Right atrium auricular region (tissue), 2 donors: ENCODE measurements around the gene MAPKAPK2. TPM values are rescaled to one million over a fixed set of nuclear protein-coding genes. Genes with fewer than 3 reads are reported as not detected.

Source experiments
- DNase-seq: peaks from one replicate; pipeline ENCODE4 v3.0.0-alpha.2; 2019; ENCODE audit warnings: low spot score
- H3K27ac ChIP-seq, 2 donors: fragments of 200-600 bp; sonication (generic); 1 replicate in 1 of 2; 2 replicates in 1 of 2; pipeline ENCODE4 v1.5.1; 2016 to 2019
- H3K27me3 ChIP-seq, 2 donors: fragments of 200-600 bp; sonication (generic); one replicate each; pipeline versions ENCODE4 v1.5.1 to v1.6.0; 2017 to 2019
- H3K36me3 ChIP-seq: fragments of 200-600 bp; sonication (generic); one replicate; pipeline ENCODE4 v1.5.1; 2016
- H3K4me1 ChIP-seq, 2 donors: fragments of 200-600 bp; sonication (generic); one replicate each; pipeline versions ENCODE4 v1.5.1 to v1.6.0; 2017 to 2019
- H3K4me3 ChIP-seq, 2 donors: fragments of 200-600 bp; sonication (generic); 1 replicate in 1 of 2; 2 replicates in 1 of 2; pipeline ENCODE4 v1.5.1; 2017 to 2019; ENCODE audit warnings: mild to moderate bottlenecking in 1 of 2, moderate library complexity in 1 of 2
- H3K9me3 ChIP-seq, 2 donors: fragments of 200-600 bp; sonication (generic); one replicate each; pipeline ENCODE4 v1.5.1; 2019
- total RNA-seq, 2 donors: library from RNA; depleted of rRNA; stranded (reverse); fragments of >200 nt; gene quantifications; one replicate each; pipeline ENCODE4 v1.1.0, GENCODE V29; 2016
- TF ChIP-seq, protein P1 (sequence below), 2 donors: fragments of 200-600 bp; sonication (generic); IDR thresholded peaks; one replicate each; pipeline ENCODE4 v1.5.1; 2019; ENCODE audit warnings: antibody characterized with exemption in 2 of 2

The MAPKAPK2 gene
- total RNA-seq, 2 donors from 2014 or later: 136 to 158 TPM

DNA sequence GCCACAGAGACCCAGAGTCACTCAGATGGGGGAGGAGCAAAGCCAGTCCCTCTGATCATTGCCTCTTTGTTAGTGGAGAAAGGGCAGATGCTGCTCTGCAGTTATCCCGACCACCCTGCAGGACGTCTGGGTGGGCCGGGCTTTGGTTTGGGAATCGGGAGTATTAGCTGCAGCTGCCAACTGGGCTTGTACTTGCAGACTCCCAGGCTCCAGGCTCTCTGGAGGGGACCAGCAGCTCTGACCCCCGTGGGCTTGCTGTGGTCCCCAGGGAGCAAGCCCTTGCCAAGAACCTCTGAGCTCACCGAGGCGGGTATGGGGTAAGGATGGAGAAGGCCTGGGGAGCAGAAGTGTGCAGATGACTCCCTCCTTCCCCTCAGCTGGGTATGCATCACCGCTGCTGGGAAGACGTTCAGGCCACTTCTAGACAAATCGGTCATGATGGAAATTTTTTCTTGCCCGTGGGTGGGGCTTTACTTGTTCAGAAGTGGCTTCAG, 21.6 kb downstream of the MAPKAPK2 start:
- H3K36me3 ChIP-seq: no peaks in the 10 kb centered on the region
- TF ChIP-seq, protein P1, sequence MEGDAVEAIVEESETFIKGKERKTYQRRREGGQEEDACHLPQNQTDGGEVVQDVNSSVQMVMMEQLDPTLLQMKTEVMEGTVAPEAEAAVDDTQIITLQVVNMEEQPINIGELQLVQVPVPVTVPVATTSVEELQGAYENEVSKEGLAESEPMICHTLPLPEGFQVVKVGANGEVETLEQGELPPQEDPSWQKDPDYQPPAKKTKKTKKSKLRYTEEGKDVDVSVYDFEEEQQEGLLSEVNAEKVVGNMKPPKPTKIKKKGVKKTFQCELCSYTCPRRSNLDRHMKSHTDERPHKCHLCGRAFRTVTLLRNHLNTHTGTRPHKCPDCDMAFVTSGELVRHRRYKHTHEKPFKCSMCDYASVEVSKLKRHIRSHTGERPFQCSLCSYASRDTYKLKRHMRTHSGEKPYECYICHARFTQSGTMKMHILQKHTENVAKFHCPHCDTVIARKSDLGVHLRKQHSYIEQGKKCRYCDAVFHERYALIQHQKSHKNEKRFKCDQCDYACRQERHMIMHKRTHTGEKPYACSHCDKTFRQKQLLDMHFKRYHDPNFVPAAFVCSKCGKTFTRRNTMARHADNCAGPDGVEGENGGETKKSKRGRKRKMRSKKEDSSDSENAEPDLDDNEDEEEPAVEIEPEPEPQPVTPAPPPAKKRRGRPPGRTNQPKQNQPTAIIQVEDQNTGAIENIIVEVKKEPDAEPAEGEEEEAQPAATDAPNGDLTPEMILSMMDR (IDR thresholded peaks at IDR 0.05): no peak
- peaks cover 0 to 88% of the 10 kb centered on the region in 2 donors for H3K4me1 ChIP-seq
- H3K4me3 ChIP-seq: no peak overlapping the region
- peak overlapping the region; percentile 68 to 69 for H3K27ac ChIP-seq
- peak; percentile 75 for DNase-seq
- H3K27me3 ChIP-seq: no peaks in the 10 kb centered on the region
- H3K9me3 ChIP-seq: no peaks in the 10 kb centered on the region

DNA sequence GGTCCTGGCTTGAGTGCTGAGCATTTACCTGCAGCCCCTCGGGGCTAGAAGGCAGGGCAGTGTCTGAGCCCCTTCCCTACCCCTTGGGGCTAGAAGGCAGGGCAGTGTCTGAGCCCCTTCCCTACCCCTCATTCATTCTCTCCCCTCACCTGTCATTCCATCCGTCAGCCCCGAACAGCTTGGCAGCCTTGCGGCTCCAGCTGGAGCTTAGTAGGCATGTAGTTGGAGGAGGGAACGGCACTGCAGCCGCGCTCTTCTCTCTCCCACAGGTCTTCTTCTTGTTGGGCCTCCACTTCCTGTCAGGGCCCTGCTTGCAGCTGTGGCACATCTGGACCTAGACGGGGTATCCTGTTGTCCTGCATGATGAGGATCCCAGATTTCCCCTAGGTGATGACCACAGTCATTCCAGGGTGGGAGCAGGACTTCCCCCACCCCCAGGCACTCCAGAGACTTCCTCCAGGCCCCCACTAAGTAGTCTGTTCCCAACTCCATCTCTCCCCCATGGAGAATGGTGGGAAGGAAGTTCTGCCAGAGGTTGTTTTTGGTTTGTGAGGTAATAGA, 22.2 kb downstream of the MAPKAPK2 start:
- Histone ChIP-seq H3K4me3 (no peak overlapping the region), H3K4me1 (peaks cover 0 to 91% of the 10 kb centered on the region in 2 donors)
- no peak for DNase-seq

DNA sequence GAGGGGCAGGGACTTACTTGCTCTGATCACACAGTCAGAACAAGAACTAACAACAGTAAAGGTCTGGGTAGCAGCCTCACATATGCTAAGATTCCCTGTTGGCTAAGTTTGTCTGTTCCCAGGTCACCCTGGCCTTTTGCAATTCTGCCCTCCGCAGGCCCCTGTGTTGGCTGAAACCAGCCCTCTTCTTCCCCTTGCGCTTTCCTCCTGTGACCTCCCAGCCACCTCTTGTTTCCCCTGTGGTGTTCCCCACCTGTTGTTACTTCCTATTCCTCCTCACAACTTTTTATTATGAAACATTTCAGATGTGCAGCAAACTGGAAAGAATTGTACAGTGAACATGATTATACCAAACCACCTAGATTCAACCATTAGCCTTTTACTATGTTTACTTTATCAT, 23.4 kb downstream of the MAPKAPK2 start:
- DNase-seq: no peak
- peak overlapping the region; percentile 10 to 68 for H3K27ac ChIP-seq

More for the DNA sequence above, 22.2 kb downstream of the MAPKAPK2 start:
- Histone ChIP-seq H3K36me3 (no peaks in the 10 kb centered on the region), H3K27me3 (no peaks in the 10 kb centered on the region), H3K27ac (peak overlapping the region; percentile 68 to 69), H3K9me3 (no peaks in the 10 kb centered on the region)
- TF ChIP-seq, protein P1 (IDR thresholded peaks at IDR 0.05): no peak

DNA sequence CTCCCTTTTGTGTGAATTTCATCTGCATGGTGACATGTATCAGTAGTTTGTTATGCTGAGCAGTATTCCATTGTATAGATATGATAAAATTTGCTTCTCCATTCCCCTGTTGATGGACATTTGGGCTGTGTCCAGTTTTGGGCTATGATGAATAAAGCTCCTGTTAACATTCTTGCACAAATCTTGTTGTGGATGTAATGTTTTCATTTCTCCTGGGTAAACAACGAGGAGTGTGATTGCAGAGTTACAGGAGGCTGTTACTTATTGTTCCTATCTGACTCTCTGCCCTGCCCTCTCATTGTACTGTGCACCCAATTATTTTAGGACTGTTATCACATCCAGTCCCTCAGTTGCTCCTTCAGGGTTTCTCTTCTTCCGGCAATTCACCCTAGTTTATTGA, 24.2 kb downstream of the MAPKAPK2 start:
- Histone ChIP-seq H3K27me3 (no peaks in the 10 kb centered on the region), H3K9me3 (no peaks in the 10 kb centered on the region), H3K4me1 (peaks cover 0 to 94% of the 10 kb centered on the region in 2 donors), H3K36me3 (no peaks in the 10 kb centered on the region), H3K27ac (peak overlapping the region; percentile 45 to 68), H3K4me3 (no peak overlapping the region)
- DNase-seq: no peak
- TF ChIP-seq, protein P1 (IDR thresholded peaks at IDR 0.05): no peak

More for the DNA sequence above, 23.4 kb downstream of the MAPKAPK2 start:
- Histone ChIP-seq H3K36me3 (no peaks in the 10 kb centered on the region), H3K9me3 (no peaks in the 10 kb centered on the region), H3K4me1 (peaks cover 0 to 92% of the 10 kb centered on the region in 2 donors), H3K27me3 (no peaks in the 10 kb centered on the region), H3K4me3 (no peak overlapping the region)
- TF ChIP-seq, protein P1 (IDR thresholded peaks at IDR 0.05): no peak

DNA sequence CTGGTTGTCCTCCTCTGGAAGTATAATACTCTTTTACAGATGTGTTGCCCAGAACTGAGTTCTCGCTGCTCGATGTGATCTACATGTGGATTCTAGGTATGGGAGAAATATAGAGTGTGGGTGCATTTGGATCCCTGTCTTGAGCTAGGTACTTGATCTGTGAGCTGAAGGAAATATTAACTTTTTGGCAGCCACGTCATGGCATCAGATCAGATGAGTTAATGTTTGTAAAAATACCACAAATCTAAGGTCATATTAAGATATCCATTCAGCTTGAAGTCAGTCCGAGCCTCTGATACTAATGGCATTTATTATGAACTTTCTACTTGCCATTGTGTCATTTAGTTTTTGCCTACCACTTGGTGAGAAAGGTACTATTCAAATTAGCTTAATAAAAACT, 24.6 kb downstream of the MAPKAPK2 start:
- Histone ChIP-seq H3K4me3 (no peak overlapping the region), H3K27ac (peak overlapping the region; percentile 45 to 68), H3K9me3 (no peaks in the 10 kb centered on the region), H3K36me3 (no peaks in the 10 kb centered on the region), H3K4me1 (peaks cover 0 to 94% of the 10 kb centered on the region in 2 donors), H3K27me3 (no peaks in the 10 kb centered on the region)
- TF ChIP-seq, protein P1 (IDR thresholded peaks at IDR 0.05): no peak
- DNase-seq: no peak
